NCI-H2227 (cell line): ENCODE data around the gene ABCG5.

Source experiments
- DNase-seq: peaks from one replicate; lab custom pipeline; 2025; ENCODE audit not compliant: unreplicated experiment; lab: John Stamatoyannopoulos, UW

The ABCG5 gene

GRCh38 chr2:43838560-43839267, at the start of gene ABCG5, which contains the start of gene ABCG8:
ABCG5 (minus strand) TSS chr2:43838839; CDS start chr2:43838679, 160 bp downstream.
ABCG8 (plus strand) TSS chr2:43838971; CDS start chr2:43839054, 83 bp downstream.
- no peak for DNase-seq

DNA sequence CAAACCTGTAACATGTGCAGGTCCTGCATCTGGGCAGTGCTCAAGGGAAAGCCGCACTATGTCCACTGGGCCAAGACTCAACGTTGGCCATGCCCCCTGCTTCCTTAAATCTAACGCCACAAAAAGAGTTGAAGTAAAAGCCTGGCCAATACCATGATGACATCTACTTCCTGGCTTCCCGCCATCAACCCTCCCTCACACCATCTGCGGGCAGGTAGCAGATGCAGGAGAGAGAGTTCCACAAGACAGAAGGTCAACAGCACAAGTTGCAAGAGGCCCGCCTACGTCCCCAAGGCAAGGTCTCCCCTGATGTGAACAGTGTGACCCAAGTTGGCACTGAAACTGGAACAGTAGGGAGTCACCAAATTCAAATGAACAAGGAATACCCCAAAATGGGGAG, 48.5 kb upstream of the ABCG5 start:
- no peak for DNase-seq

- no peak for DNase-seq
Measured at GRCh38 chr2:43885132-43885632, 46.5 kb upstream of the ABCG5 start.

DNA sequence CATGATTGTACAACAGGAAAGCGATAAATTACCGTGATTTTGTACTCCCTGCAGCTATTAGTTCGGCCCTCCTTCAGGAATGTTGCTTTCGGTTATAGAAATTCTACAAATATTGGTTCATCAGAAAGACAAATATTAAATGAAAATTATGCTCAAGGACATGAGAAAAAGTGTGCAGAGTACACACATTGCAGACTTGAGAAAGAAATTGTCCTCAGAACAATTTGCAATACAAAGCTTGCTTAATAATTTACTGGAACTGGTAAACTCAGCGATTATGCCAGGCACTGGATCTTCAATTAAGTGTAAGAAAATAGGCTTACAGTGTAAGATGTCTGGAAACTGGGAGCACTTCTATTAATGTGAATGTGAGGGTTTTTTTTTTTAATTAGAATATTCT, 46.0 kb upstream of the ABCG5 start:
- DNase-seq = no peak

GRCh38 chr2:43882312-43882711, 43.7 kb upstream of the ABCG5 start:
- DNase-seq = no peak

DNA sequence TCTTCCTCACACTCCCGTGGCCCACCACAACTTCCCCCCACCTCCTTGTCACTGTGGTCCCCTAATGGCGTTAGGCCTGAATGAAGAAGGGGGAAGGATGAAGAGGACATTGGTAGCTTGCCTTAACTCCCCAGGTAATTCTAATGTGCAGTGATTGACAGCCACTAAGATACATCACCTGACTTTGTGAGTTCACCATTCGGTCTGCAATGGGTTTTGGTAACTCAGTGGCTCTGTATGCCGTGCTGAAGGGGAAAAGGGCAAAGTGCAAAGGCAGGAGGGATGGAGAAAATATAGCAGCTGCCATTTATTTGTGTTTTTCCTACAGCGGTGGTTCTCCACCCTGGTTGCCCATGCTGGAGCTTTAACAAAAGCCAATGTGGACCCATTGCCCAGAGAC, 42.3 kb upstream of the ABCG5 start:
- DNase-seq = no peak

- no peak for DNase-seq
Measured at GRCh38 chr2:43880471-43880870, 41.8 kb upstream of the ABCG5 start.

GRCh38 chr2:43879261-43879660, 40.6 kb upstream of the ABCG5 start:
- no peak for DNase-seq

- DNase-seq = peak; percentile 86
Measured at GRCh38 chr2:43877782-43878464, 39.3 kb upstream of the ABCG5 start.

- no peak for DNase-seq
Measured at GRCh38 chr2:43874776-43875451, 36.3 kb upstream of the ABCG5 start.

DNA sequence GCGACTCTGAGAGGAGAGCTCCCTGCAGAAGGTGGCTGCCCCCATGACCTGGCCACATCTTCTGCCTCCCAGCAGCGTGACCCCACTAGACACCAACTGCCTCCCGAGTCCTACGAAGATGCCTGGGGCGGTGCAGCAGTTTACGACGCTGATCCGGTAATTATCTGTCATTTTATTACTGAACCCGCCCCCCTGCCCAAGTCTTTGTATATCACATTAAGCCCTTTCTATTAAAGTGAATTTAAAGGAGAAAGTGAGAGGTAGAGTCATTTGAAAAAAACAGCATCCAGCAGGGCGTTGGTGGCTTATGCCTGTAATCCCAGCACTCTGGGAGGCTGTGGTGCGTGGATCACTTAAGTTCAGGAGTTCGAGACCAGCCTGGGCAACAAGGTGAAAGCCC, 33.5 kb upstream of the ABCG5 start:
- no peak for DNase-seq

DNA sequence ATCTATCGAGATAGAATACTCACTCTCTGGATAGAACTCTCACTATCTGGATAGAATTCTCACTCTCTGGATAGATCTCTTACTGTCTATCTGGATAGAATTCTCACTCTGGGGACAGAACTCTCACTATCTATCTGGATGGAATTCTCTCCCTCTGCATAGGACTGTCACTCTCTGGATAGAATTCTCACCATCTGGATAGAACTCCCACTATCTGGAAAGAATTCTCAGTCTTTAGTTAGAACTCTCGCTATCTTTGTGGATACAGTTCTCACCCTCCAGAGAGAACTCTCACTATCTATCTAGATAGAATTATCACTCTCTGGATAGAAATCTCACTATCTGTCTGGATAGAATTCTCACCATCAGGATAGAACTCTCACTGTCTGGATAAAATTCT, 16.7 kb upstream of the ABCG5 start:
- no peak for DNase-seq

GRCh38 chr2:43854671-43855070, 16.0 kb upstream of the ABCG5 start:
- no peak for DNase-seq

- DNase-seq = no peak
Measured at GRCh38 chr2:43853141-43854081, 14.8 kb upstream of the ABCG5 start.

GRCh38 chr2:43852196-43852730, 13.6 kb upstream of the ABCG5 start:
- DNase-seq = no peak

- DNase-seq = no peak
Measured at GRCh38 chr2:43851011-43851980, 12.7 kb upstream of the ABCG5 start.

DNA sequence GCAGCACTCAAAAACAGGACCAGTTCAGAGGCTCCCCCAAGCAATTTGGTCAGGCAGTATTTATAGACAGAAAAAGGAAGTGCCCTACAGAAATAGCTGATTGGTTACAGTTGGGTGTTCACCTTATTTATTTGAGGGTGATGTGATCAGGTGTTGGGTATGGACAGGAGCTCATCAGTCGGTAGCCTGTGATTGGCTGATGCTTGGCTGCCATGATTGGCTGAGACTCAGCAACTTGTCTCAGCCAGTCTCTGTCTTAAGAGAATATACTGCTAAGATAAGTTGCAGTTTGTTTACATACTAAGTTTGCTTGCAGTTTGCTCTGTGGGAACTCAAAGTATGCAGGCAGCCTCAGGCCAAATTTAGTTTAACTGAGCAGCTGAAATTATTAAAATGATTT, 9.6 kb upstream of the ABCG5 start:
- no peak for DNase-seq

GRCh38 chr2:43846140-43846793, 7.6 kb upstream of the ABCG5 start:
- DNase-seq = no peak

- DNase-seq = no peak
Measured at GRCh38 chr2:43845181-43845580, 6.5 kb upstream of the ABCG5 start.
